Measurements from ENCODE around the gene HIGD2A. TPM values are rescaled to one million over a fixed set of nuclear protein-coding genes. Genes with fewer than 3 reads are reported as not detected.

Gene HIGD2A
- total RNA-seq = 119 TPM in 2 replicates

GRCh38 chr5:176388444-176389134 lies at the start of gene HIGD2A, which contains the start of gene NOP16:
Gene HIGD2A (plus strand): TSS chr5:176388751. CDS start chr5:176388820, 69 bp downstream.
Gene NOP16 (minus strand): TSS chr5:176388598. CDS start chr5:176388539, 59 bp downstream.
- peak; percentile 94 for DNase-seq (ENCODE audit: extremely low read depth, low read depth, low spot score)

GRCh38 chr5:176339304-176339703 lies 49.2 kb upstream of the HIGD2A start:
- DNase-seq (ENCODE audit: extremely low read depth, low read depth, low spot score) = no peak

GRCh38 chr5:176341325-176342157 lies 47.0 kb upstream of the HIGD2A start:
- no peak for DNase-seq (ENCODE audit: extremely low read depth, low read depth, low spot score)

- DNase-seq (ENCODE audit: extremely low read depth, low read depth, low spot score) = no peak
Measured at GRCh38 chr5:176342158-176342483, 46.4 kb upstream of the HIGD2A start.

GRCh38 chr5:176342766-176343458 lies 45.6 kb upstream of the HIGD2A start:
- DNase-seq (ENCODE audit: extremely low read depth, low read depth, low spot score) = no peak

GRCh38 chr5:176350416-176350815 lies 38.1 kb upstream of the HIGD2A start:
- DNase-seq (ENCODE audit: extremely low read depth, low read depth, low spot score) = no peak

- DNase-seq (ENCODE audit: extremely low read depth, low read depth, low spot score) = no peak
Measured at GRCh38 chr5:176352116-176352878, 36.3 kb upstream of the HIGD2A start.

- DNase-seq (ENCODE audit: extremely low read depth, low read depth, low spot score) = no peak
Measured at GRCh38 chr5:176353533-176353932, 35.0 kb upstream of the HIGD2A start.

GRCh38 chr5:176355400-176356178 lies 33.0 kb upstream of the HIGD2A start:
- no peak for DNase-seq (ENCODE audit: extremely low read depth, low read depth, low spot score)

- DNase-seq (ENCODE audit: extremely low read depth, low read depth, low spot score) = no peak
Measured at GRCh38 chr5:176356179-176356566, 32.4 kb upstream of the HIGD2A start.

- DNase-seq (ENCODE audit: extremely low read depth, low read depth, low spot score) = no peak
Measured at GRCh38 chr5:176359658-176360057, 28.9 kb upstream of the HIGD2A start.

GRCh38 chr5:176360894-176361436 lies 27.6 kb upstream of the HIGD2A start:
- DNase-seq (ENCODE audit: extremely low read depth, low read depth, low spot score) = no peak

GRCh38 chr5:176361437-176362232 lies 26.9 kb upstream of the HIGD2A start, which contains the start of gene KIAA1191:
Gene KIAA1191 (minus strand): TSS chr5:176361764. CDS start chr5:176359508, 2,256 bp downstream.
- DNase-seq (ENCODE audit: extremely low read depth, low read depth, low spot score) = peak; percentile 48

- no peak for DNase-seq (ENCODE audit: extremely low read depth, low read depth, low spot score)
Measured at GRCh38 chr5:176362233-176362490, 26.4 kb upstream of the HIGD2A start.

GRCh38 chr5:176364765-176365350 lies 23.7 kb upstream of the HIGD2A start:
- no peak for DNase-seq (ENCODE audit: extremely low read depth, low read depth, low spot score)

- no peak for DNase-seq (ENCODE audit: extremely low read depth, low read depth, low spot score)
Measured at GRCh38 chr5:176365351-176366231, 23.0 kb upstream of the HIGD2A start, which contains the start of gene ARL10. Gene ARL10 (plus strand): TSS chr5:176365487. CDS start chr5:176365564, 77 bp downstream.

GRCh38 chr5:176366232-176366894 lies 22.2 kb upstream of the HIGD2A start:
- no peak for DNase-seq (ENCODE audit: extremely low read depth, low read depth, low spot score)
